Panc1 (cell line): ENCODE data around the gene MED12. TPM values are rescaled to one million over a fixed set of nuclear protein-coding genes. Genes with fewer than 3 reads are reported as not detected.

Experiments used
- ATAC-seq: fragments of 200-7000 bp; cut with Tn5 transposase; 2 replicates; pipeline ENCODE4 v1.9.1; 2020; ENCODE audit warnings: mild to moderate bottlenecking, moderate library complexity
- BruUV-seq: library from RNA; stranded (reverse); fragments of 400-500 nt; replicated peaks from 2 replicates; lab custom pipeline; 2021; lab: Mats Ljungman, UMichigan
- CTCF ChIA-PET: fragments of 300-600 bp; sonication (Branson Sonifier 250); formaldehyde crosslinking; loops from one replicate; lab custom pipeline; 2022; ENCODE audit warnings: antibody characterized with exemption; lab: Charles Lee
- POLR2A ChIA-PET: fragments of 300-600 bp; sonication (Branson Sonifier 250); formaldehyde crosslinking; loops from one replicate; lab custom pipeline; 2022; ENCODE audit warnings: antibody characterized with exemption; lab: Charles Lee
- DNase-seq: peaks from one replicate; pipeline ENCODE4 v3.0.0-alpha.2; 2010; ENCODE audit warnings: low read depth, low spot score
- H3K27ac ChIP-seq: 2 replicates; pipeline ENCODE4 v1.5.1; 2011; ENCODE audit warnings: mild to moderate bottlenecking, low read length, inconsistent platforms
- H3K27me3 ChIP-seq: fragments of 200-500 bp; sonication (Bioruptor generic); 2 replicates; pipeline ENCODE4 v1.6.0; 2014; ENCODE audit warnings: low read length, inconsistent platforms; ENCODE audit not compliant: control insufficient read depth, insufficient read depth
- H3K36me3 ChIP-seq: fragments of 200-500 bp; sonication (Bioruptor generic); 2 replicates; pipeline ENCODE4 v1.5.1; 2014; ENCODE audit warnings: inconsistent platforms, mild to moderate bottlenecking, low read length, moderate library complexity; ENCODE audit not compliant: control insufficient read depth, insufficient read depth
- H3K4me1 ChIP-seq: 2 replicates; pipeline ENCODE4 v1.5.1; 2011; ENCODE audit warnings: inconsistent platforms, mild to moderate bottlenecking, low read length, moderate library complexity; ENCODE audit not compliant: control insufficient read depth, insufficient read depth
- H3K4me3 ChIP-seq, 2 experiments: 2 replicates each; pipeline ENCODE4 v1.5.1; 2011 to 2012; ENCODE audit warnings: low read depth in 2 of 2, low read length in 2 of 2, mild to moderate bottlenecking in 2 of 2, inconsistent platforms in 1 of 2, moderate library complexity in 1 of 2
- H3K9me3 ChIP-seq: fragments of 200-500 bp; sonication (Bioruptor generic); 2 replicates; pipeline ENCODE4 v1.5.1; 2014; ENCODE audit warnings: low read depth, mild to moderate bottlenecking, inconsistent platforms, low read length, moderate library complexity; ENCODE audit not compliant: control insufficient read depth, insufficient read depth
- POLR2AphosphoS5 ChIP-seq: IDR thresholded peaks from 2 replicates; pipeline ENCODE4 v1.6.1; 2012; ENCODE audit warnings: mild to moderate bottlenecking, low read depth, low read length, moderate library complexity
- SIN3A ChIP-seq: IDR thresholded peaks from 2 replicates; pipeline ENCODE4 v1.6.1; 2012; ENCODE audit warnings: low read depth, mild to moderate bottlenecking, low read length, moderate library complexity, borderline replicate concordance; ENCODE audit not compliant: insufficient read depth
- TCF7L2 ChIP-seq: IDR thresholded peaks from 2 replicates; pipeline ENCODE4 v1.6.1; 2011; ENCODE audit warnings: mild to moderate bottlenecking, low read depth, low read length, inconsistent platforms
- in situ Hi-C: cut with HindIII; loops from 2 replicates; pipeline ENCODE4 v1.10.0; 2016; ENCODE audit warnings: low sequenced_read_pairs, low pct_unique_long_range_greater_than_20kb
- intact Hi-C: fragments of 100-400 bp; cut with micrococcal nuclease; formaldehyde crosslinking; loops from one replicate; pipeline ENCODE4 v1.10.0; 2022; ENCODE audit not compliant: unreplicated experiment
- total RNA-seq: library from RNA; stranded (reverse); gene quantifications from one replicate; pipeline ENCODE4 v1.2.1, GENCODE V29; 2021; ENCODE audit not compliant: unreplicated experiment
- TF ChIP-seq, protein P1 (sequence below), 2 experiments: IDR thresholded peaks; 2 replicates each; pipeline ENCODE4 v1.6.1; 2011 to 2012; ENCODE audit warnings: low read depth in 2 of 2, control low read depth in 1 of 2, low read length in 1 of 2, mild to moderate bottlenecking in 1 of 2, moderate library complexity in 1 of 2; ENCODE audit not compliant: insufficient read depth in 1 of 2
- TF ChIP-seq, protein P2 (sequence below): fragments of 450-650 bp; IDR thresholded peaks from 2 replicates; pipeline ENCODE4 v1.5.1; 2017; ENCODE audit warnings: mild to moderate bottlenecking

Gene MED12
- total RNA-seq, 1 experiment from 2014 or later, result 42.0 TPM

DNA sequence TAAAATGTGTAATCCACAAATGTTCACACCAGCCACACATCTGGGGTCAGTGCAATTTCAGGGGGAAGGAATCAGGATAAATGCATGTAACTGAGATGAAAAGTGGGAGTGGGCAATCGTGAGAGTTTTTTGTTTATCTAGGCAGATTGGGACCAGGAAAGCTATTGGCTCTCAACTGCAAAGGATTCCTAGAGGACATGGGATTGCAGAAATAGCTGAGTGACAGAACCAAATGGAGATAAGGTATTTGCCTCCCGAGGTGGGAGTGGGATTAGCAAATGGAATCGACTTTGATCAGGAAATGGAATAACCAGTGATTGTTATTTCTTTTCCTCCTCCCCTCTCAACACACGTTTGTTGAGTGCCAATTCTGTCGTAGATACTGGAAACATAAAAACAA lies 65.7 kb downstream of the MED12 start:
- no peaks in the 10 kb centered on the region; the same call in none of the 2 replicates for H3K4me1 ChIP-seq
- in situ Hi-C loops (no loop called here), intact Hi-C loops (no loop called here)
- no peak overlapping the region for H3K27ac ChIP-seq
- no peaks in the 10 kb centered on the region for H3K9me3 ChIP-seq
- ChIA-PET POLR2A (no interaction called here), CTCF (interaction anchor here (0.5 to 0.6 kb wide), 2 partner anchors 214 to 929 kb away, joined by 3 to 4 read pairs; no protein-coding TSS in a partner anchor)
- H3K4me3 ChIP-seq, result no peak overlapping the region
- H3K36me3 ChIP-seq, result no peaks in the 10 kb centered on the region
- TF ChIP-seq TCF7L2 (no peak), POLR2AphosphoS5 (no peak), SIN3A (no peak)
- TF ChIP-seq, protein P1, sequence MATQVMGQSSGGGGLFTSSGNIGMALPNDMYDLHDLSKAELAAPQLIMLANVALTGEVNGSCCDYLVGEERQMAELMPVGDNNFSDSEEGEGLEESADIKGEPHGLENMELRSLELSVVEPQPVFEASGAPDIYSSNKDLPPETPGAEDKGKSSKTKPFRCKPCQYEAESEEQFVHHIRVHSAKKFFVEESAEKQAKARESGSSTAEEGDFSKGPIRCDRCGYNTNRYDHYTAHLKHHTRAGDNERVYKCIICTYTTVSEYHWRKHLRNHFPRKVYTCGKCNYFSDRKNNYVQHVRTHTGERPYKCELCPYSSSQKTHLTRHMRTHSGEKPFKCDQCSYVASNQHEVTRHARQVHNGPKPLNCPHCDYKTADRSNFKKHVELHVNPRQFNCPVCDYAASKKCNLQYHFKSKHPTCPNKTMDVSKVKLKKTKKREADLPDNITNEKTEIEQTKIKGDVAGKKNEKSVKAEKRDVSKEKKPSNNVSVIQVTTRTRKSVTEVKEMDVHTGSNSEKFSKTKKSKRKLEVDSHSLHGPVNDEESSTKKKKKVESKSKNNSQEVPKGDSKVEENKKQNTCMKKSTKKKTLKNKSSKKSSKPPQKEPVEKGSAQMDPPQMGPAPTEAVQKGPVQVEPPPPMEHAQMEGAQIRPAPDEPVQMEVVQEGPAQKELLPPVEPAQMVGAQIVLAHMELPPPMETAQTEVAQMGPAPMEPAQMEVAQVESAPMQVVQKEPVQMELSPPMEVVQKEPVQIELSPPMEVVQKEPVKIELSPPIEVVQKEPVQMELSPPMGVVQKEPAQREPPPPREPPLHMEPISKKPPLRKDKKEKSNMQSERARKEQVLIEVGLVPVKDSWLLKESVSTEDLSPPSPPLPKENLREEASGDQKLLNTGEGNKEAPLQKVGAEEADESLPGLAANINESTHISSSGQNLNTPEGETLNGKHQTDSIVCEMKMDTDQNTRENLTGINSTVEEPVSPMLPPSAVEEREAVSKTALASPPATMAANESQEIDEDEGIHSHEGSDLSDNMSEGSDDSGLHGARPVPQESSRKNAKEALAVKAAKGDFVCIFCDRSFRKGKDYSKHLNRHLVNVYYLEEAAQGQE (IDR thresholded peaks at IDR 0.05; ENCODE audit: insufficient read depth in 1 of 2, low read depth in 2 of 2, low read length in 1 of 2), result no peak
- TF ChIP-seq, protein P2, sequence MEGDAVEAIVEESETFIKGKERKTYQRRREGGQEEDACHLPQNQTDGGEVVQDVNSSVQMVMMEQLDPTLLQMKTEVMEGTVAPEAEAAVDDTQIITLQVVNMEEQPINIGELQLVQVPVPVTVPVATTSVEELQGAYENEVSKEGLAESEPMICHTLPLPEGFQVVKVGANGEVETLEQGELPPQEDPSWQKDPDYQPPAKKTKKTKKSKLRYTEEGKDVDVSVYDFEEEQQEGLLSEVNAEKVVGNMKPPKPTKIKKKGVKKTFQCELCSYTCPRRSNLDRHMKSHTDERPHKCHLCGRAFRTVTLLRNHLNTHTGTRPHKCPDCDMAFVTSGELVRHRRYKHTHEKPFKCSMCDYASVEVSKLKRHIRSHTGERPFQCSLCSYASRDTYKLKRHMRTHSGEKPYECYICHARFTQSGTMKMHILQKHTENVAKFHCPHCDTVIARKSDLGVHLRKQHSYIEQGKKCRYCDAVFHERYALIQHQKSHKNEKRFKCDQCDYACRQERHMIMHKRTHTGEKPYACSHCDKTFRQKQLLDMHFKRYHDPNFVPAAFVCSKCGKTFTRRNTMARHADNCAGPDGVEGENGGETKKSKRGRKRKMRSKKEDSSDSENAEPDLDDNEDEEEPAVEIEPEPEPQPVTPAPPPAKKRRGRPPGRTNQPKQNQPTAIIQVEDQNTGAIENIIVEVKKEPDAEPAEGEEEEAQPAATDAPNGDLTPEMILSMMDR, result no peak
- no TSS peak for BruUV-seq
- H3K27me3 ChIP-seq, result no peaks in the 10 kb centered on the region
- DNase-seq, result no peak
- ATAC-seq, result no peak

DNA sequence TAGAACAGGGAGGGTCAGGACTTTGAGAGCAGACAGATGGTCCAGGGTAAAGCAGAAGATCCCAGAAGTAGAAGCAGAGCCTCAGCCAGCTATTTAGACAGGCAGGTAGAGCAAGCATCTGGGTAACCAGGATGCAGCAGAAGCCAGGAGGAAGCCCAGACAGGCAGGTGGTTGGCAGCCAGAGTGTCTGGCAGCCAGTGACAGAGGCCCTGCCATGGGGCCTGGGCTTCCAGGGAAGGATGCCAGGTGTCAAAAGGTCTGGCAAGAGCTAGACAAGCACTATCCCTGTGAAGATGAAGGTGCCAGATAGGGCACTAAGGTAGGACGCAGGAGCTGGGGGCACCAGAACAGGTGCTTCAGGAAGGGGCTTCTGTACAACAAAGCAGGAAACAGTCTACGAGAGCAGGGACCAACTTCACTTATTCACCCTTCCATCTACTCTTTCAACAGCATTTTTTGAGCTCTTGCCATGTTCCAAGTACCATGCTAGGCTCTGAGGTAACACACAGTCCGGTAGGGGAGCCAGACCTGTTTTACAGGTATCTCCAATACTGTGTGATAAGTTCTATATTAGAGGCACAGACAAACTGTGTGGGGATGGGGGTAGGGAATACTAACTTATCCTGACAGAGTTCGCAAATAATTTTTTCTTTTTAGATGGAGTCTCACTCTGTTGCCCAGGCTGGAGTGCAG lies 66.6 kb downstream of the MED12 start:
- no peaks in the 10 kb centered on the region for H3K36me3 ChIP-seq
- no TSS peak for BruUV-seq
- TF ChIP-seq, protein P2, result no peak
- TF ChIP-seq SIN3A (no peak), TCF7L2 (no peak), POLR2AphosphoS5 (no peak)
- TF ChIP-seq, protein P1 (IDR thresholded peaks at IDR 0.05; ENCODE audit: insufficient read depth in 1 of 2, low read depth in 2 of 2, low read length in 1 of 2), result no peak
- ATAC-seq, result no peak
- in situ Hi-C loops, result no loop called here
- no peaks in the 10 kb centered on the region; the same call in none of the 2 replicates for H3K4me1 ChIP-seq
- DNase-seq, result no peak
- intact Hi-C loops, result no loop called here
- CTCF ChIA-PET, result interaction anchor here (0.5 kb wide), 1 partner anchor 928 kb away, joined by 4 read pairs; no protein-coding TSS in a partner anchor
- no peaks in the 10 kb centered on the region for H3K27me3 ChIP-seq
- H3K27ac ChIP-seq, result no peak overlapping the region
- POLR2A ChIA-PET, result no interaction called here
- H3K4me3 ChIP-seq, result no peak overlapping the region
- no peaks in the 10 kb centered on the region for H3K9me3 ChIP-seq
